ENCODE data around the gene COPE. TPM values are rescaled to one million over a fixed set of nuclear protein-coding genes. Genes with fewer than 3 reads are reported as not detected.

Gene COPE
- total RNA-seq: 155 and 192 TPM in 2 replicates

DNA sequence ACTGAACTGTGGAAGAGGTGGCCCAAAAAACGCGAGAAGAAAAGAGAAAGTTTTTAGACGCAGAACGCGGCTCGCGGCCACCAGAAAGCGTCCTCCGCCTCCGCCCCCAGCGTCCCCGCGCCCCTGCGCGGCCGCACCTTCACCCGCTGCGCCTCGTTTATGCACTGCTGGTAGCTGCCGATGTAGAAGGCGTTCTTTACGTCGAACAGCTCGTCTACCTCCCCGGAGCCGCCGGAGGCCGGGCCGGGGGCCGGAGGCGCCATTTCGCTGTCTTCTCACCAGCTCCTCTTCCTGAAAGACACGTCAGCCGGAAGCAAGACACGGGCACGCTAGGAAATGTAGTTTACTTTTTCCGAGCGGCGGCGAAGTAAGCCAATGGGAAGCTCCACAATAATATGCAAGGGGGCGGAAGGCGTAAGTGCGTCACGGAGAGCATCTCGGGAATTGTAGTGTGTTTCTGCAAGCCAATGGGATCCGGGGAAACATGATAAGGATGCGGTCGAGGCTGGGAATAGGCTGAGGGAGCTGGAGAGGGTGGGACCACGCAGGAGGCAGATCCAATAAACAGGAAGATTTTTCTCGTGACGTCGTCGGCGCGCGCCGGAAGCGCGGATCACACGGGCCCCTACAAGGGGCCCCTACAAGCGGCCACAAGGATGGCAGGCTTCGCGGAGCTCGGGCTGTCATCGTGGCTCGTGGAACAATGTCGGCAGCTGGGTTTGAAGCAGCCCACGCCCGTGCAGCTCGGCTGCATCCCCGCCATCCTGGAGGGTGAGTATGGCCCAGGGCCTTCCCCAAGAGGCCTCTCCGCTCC lies at the start of gene COPE, which contains the start of gene DDX49:
TSS of gene COPE (minus strand) at position 302 of the 814 bp plus-strand sequence. CDS start at position 263, 39 bp downstream.
TSS of gene DDX49 (plus strand) at position 630 of the 814 bp plus-strand sequence. CDS start at position 657, 27 bp downstream.

GRCh38 chr19:18940769-18941627 lies 21.8 kb upstream of the COPE start, which contains the start of gene HOMER3:
Gene HOMER3 (minus strand): TSS chr19:18941217. CDS start chr19:18938982, 2,235 bp downstream.

GRCh38 chr19:18895824-18896341 lies 23.3 kb downstream of the COPE start, which contains the start of gene CERS1:
Gene CERS1 (minus strand): TSS chr19:18896158. CDS start chr19:18896072, 86 bp downstream.

Other genes with a start within 250 kb of the COPE start
- gene CRTC1, start 235.7 kb downstream of the COPE start, total RNA-seq: 0.97 and 2.0 TPM in 2 replicates
- not detected in 2 replicates for gene COMP, start 128.1 kb downstream of the COPE start, total RNA-seq
- gene UPF1, start 87.4 kb downstream of the COPE start, total RNA-seq: 42.3 and 120 TPM in 2 replicates
- gene CERS1, start 23.2 kb downstream of the COPE start, total RNA-seq: 1.3 and 5.7 TPM in 2 replicates
- gene DDX49, start 328 bp upstream of the COPE start, total RNA-seq: 43.4 and 59.8 TPM in 2 replicates
- gene HOMER3, start 21.8 kb upstream of the COPE start, total RNA-seq: 128 and 226 TPM in 2 replicates
- gene SUGP2, start 114.1 kb upstream of the COPE start, total RNA-seq: 11.8 and 31.0 TPM in 2 replicates
- 43.5 and 70.7 TPM in 2 replicates for gene ARMC6, start 114.2 kb upstream of the COPE start, total RNA-seq
- 2.6 and 4.8 TPM in 2 replicates for gene SLC25A42, start 144.6 kb upstream of the COPE start, total RNA-seq
- gene TMEM161A, start 219.1 kb upstream of the COPE start, total RNA-seq: 15.5 and 24.7 TPM in 2 replicates